ENCODE data around the gene FAM171A1. TPM values are rescaled to one million over a fixed set of nuclear protein-coding genes. Genes with fewer than 3 reads are reported as not detected.

The FAM171A1 gene
- polyA plus RNA-seq, 4 donors = 9.2 to 28.4 (median 18.2) TPM

DNA sequence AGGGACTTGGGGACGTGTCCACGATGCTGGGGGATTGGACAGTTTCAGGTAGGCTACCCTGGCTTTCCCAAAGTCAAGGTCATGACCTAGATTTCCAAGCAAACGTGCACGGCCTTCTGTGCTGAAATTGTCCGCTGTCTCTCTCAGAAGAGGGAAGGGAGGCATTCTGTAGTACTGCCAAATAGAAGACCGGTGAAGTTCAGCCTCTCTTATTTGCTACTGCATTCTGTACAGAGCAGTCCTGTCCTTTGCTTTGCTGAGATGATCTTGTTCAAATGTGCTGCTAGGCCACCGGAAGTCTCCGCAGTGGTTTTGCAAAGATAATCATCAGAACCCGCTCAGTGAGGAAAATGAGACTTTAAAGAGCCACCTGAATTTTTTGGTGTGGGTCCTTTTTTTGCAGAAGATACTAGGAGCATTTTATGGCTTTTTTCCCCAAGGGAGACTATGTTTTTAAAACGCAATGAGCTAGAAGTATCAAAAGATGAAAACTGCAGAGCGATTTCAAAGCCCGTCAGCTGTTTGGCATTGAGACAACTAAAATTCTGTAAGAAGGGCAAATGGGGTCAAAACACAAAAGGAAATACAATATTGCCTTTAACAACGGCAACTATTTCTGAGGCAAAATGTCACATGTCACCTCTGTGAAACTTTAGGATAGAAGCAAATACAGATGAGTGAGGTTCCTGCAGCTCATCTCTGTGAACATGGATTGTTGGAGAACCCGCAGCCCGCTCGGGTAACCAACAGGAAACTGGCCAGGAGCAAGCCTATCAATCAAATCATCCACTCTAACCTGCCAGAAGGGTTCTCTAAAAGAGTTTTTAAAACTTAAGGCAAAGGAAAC lies 201.3 kb downstream of the FAM171A1 start:
- H3K9me3 ChIP-seq (ENCODE audit: control insufficient read depth in 2 of 2, insufficient read depth in 1 of 2, low read depth in 1 of 2, low read length in 1 of 2) = no peaks in the 10 kb centered on the region
- 40 to 79% (median 54%) methylated on average over 16 of the region's 16 CpGs for WGBS, 3 donors
- peak in 1 of 2 donors; percentile 50 for DNase-seq
- H3K27ac ChIP-seq (ENCODE audit: low read depth in 1 of 3, low read length in 2 of 3) = peak overlapping the region in 2 of 3 donors; percentile 32 to 76
- H3K36me3 ChIP-seq (ENCODE audit: control insufficient read depth in 3 of 3, insufficient read depth in 2 of 3, low read depth in 1 of 3, low read length in 3 of 3) = no peaks in the 10 kb centered on the region
- H3K27me3 ChIP-seq (ENCODE audit: control insufficient read depth in 3 of 3, insufficient read depth in 3 of 3, low read length in 3 of 3) = no peaks in the 10 kb centered on the region
- peaks cover 0 to 9% (median 5%) of the 10 kb centered on the region in 3 donors for H3K4me1 ChIP-seq (ENCODE audit: control insufficient read depth in 3 of 3, insufficient read depth in 2 of 3, low read depth in 1 of 3, low read length in 2 of 3)
- H3K4me3 ChIP-seq (ENCODE audit: low read depth in 1 of 3, low read length in 3 of 3) = no peak overlapping the region
- FAIRE-seq = no peak

- Histone ChIP-seq H3K4me1 (ENCODE audit: control insufficient read depth in 3 of 3, insufficient read depth in 2 of 3, low read depth in 1 of 3, low read length in 2 of 3) (peaks cover 0 to 9% (median 5%) of the 10 kb centered on the region in 3 donors), H3K9me3 (ENCODE audit: control insufficient read depth in 2 of 2, insufficient read depth in 1 of 2, low read depth in 1 of 2, low read length in 1 of 2) (no peaks in the 10 kb centered on the region), H3K36me3 (ENCODE audit: control insufficient read depth in 3 of 3, insufficient read depth in 2 of 3, low read depth in 1 of 3, low read length in 3 of 3) (no peaks in the 10 kb centered on the region), H3K27me3 (ENCODE audit: control insufficient read depth in 3 of 3, insufficient read depth in 3 of 3, low read length in 3 of 3) (no peaks in the 10 kb centered on the region), H3K4me3 (ENCODE audit: low read depth in 1 of 3, low read length in 3 of 3) (no peak overlapping the region), H3K27ac (ENCODE audit: low read depth in 1 of 3, low read length in 2 of 3) (peak overlapping the region in 1 of 3 donors; percentile 76)
- DNase-seq (peak; percentile 95), FAIRE-seq (no peak)
- WGBS, 3 donors = 9 to 26% (median 21%) methylated on average over 17 to 35 of the region's 44 CpGs
Measured at GRCh38 chr10:15168786-15169554, 202.1 kb downstream of the FAM171A1 start.

GRCh38 chr10:15168291-15168785 lies 202.8 kb downstream of the FAM171A1 start, which contains the start of gene NMT2:
Gene NMT2, minus strand, starts transcription at chr10:15168693. Its CDS starts 81 bp downstream, at chr10:15168612.
- H3K4me3 ChIP-seq (ENCODE audit: low read depth in 1 of 3, low read length in 3 of 3) = peak within 1 kb of the TSS; percentile 62 to 99 (median 89)
- H3K9me3 ChIP-seq (ENCODE audit: control insufficient read depth in 2 of 2, insufficient read depth in 1 of 2, low read depth in 1 of 2, low read length in 1 of 2) = no peaks in the 10 kb centered on the region
- H3K4me1 ChIP-seq (ENCODE audit: control insufficient read depth in 3 of 3, insufficient read depth in 2 of 3, low read depth in 1 of 3, low read length in 2 of 3) = peaks cover 0 to 9% (median 5%) of the 10 kb centered on the region in 3 donors
- H3K27me3 ChIP-seq (ENCODE audit: control insufficient read depth in 3 of 3, insufficient read depth in 3 of 3, low read length in 3 of 3) = no peaks in the 10 kb centered on the region
- DNase-seq = peak; percentile 85 to 95
- 0 to 1% (median 0%) methylated on average over 27 to 70 of the region's 70 CpGs for WGBS, 3 donors
- peak within 1 kb of the TSS; percentile 82 to 99 (median 93) for H3K27ac ChIP-seq (ENCODE audit: low read depth in 1 of 3, low read length in 2 of 3)
- no peaks in the 10 kb centered on the region for H3K36me3 ChIP-seq (ENCODE audit: control insufficient read depth in 3 of 3, insufficient read depth in 2 of 3, low read depth in 1 of 3, low read length in 3 of 3)
- FAIRE-seq = no peak

- Histone ChIP-seq H3K9me3 (ENCODE audit: control insufficient read depth in 2 of 2, insufficient read depth in 1 of 2, low read depth in 1 of 2, low read length in 1 of 2) (no peaks in the 10 kb centered on the region), H3K27me3 (ENCODE audit: control insufficient read depth in 3 of 3, insufficient read depth in 3 of 3, low read length in 3 of 3) (no peaks in the 10 kb centered on the region), H3K4me3 (ENCODE audit: low read depth in 1 of 3, low read length in 3 of 3) (peak overlapping the region; percentile 62 to 99 (median 89)), H3K4me1 (ENCODE audit: control insufficient read depth in 3 of 3, insufficient read depth in 2 of 3, low read depth in 1 of 3, low read length in 2 of 3) (peaks cover 0 to 9% (median 5%) of the 10 kb centered on the region in 3 donors), H3K27ac (ENCODE audit: low read depth in 1 of 3, low read length in 2 of 3) (peak overlapping the region; percentile 82 to 93 (median 82)), H3K36me3 (ENCODE audit: control insufficient read depth in 3 of 3, insufficient read depth in 2 of 3, low read depth in 1 of 3, low read length in 3 of 3) (no peaks in the 10 kb centered on the region)
- WGBS, 3 donors = 1 to 2% (median 1%) methylated on average over 40 to 54 of the region's 54 CpGs
- FAIRE-seq (no peak), DNase-seq (peak; percentile 43 to 71)
Measured at GRCh38 chr10:15167411-15168290, 203.4 kb downstream of the FAM171A1 start.

GRCh38 chr10:15166325-15166724 lies 204.8 kb downstream of the FAM171A1 start:
- FAIRE-seq (no peak), DNase-seq (no peak)
- no peak overlapping the region for H3K4me3 ChIP-seq (ENCODE audit: low read depth in 1 of 3, low read length in 3 of 3)
- no peaks in the 10 kb centered on the region for H3K27me3 ChIP-seq (ENCODE audit: control insufficient read depth in 3 of 3, insufficient read depth in 3 of 3, low read length in 3 of 3)
- 77 to 90% (median 87%) methylated on average over 2 of the region's 2 CpGs for WGBS, 3 donors
- H3K36me3 ChIP-seq (ENCODE audit: control insufficient read depth in 3 of 3, insufficient read depth in 2 of 3, low read depth in 1 of 3, low read length in 3 of 3) = no peaks in the 10 kb centered on the region
- H3K9me3 ChIP-seq (ENCODE audit: control insufficient read depth in 2 of 2, insufficient read depth in 1 of 2, low read depth in 1 of 2, low read length in 1 of 2) = no peaks in the 10 kb centered on the region
- H3K27ac ChIP-seq (ENCODE audit: low read depth in 1 of 3, low read length in 2 of 3) = no peak overlapping the region
- peaks cover 0 to 9% (median 5%) of the 10 kb centered on the region in 3 donors for H3K4me1 ChIP-seq (ENCODE audit: control insufficient read depth in 3 of 3, insufficient read depth in 2 of 3, low read depth in 1 of 3, low read length in 2 of 3)

DNA sequence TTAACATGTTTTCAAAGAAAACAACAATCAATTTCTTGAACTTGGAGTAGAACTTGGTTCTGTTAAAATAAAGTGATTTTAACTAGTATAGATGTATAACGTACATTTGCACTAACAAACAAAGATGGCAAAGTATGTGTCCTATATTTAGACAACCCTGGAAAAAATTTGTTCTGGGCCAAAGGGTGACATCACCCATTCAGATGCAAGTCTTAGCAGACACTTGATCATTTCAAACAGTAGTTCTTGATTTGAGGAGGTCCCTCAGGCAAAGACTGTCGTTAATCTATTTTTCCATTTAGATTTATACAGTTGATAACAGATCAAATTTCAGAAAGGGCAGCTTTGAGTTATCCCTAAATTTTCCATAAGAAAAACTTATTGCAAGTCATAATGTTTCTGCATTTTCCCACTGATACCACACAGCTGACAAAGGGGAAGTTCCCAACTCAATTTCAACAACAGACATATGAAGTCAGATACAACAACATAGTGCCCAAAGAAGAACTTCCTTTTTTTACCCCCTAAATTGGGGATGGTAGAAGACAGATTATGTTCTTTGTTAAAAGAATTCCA lies 207.7 kb downstream of the FAM171A1 start:
- H3K9me3 ChIP-seq (ENCODE audit: control insufficient read depth in 2 of 2, insufficient read depth in 1 of 2, low read depth in 1 of 2, low read length in 1 of 2) = no peaks in the 10 kb centered on the region
- no peaks in the 10 kb centered on the region for H3K27me3 ChIP-seq (ENCODE audit: control insufficient read depth in 3 of 3, insufficient read depth in 3 of 3, low read length in 3 of 3)
- FAIRE-seq (no peak), DNase-seq (no peak)
- WGBS, 3 donors = 71 to 98% (median 82%) methylated on average over 2 of the region's 2 CpGs
- H3K27ac ChIP-seq (ENCODE audit: low read depth in 1 of 3, low read length in 2 of 3) = no peak overlapping the region
- H3K36me3 ChIP-seq (ENCODE audit: control insufficient read depth in 3 of 3, insufficient read depth in 2 of 3, low read depth in 1 of 3, low read length in 3 of 3) = no peaks in the 10 kb centered on the region
- H3K4me3 ChIP-seq (ENCODE audit: low read depth in 1 of 3, low read length in 3 of 3) = no peak overlapping the region
- H3K4me1 ChIP-seq (ENCODE audit: control insufficient read depth in 3 of 3, insufficient read depth in 2 of 3, low read depth in 1 of 3, low read length in 2 of 3) = peaks cover 0 to 6% (median 0%) of the 10 kb centered on the region in 3 donors

All from small intestine (tissue), 7 donors.